ENCODE data around the gene MAP3K5. TPM values are rescaled to one million over a fixed set of nuclear protein-coding genes. Genes with fewer than 3 reads are reported as not detected.

Gene MAP3K5
- total and polyA plus RNA-seq, 2 donors (not counting 3 experiments of a cell fraction or from before 2014, with no cell fraction given): 1.5 to 7.0 TPM

DNA sequence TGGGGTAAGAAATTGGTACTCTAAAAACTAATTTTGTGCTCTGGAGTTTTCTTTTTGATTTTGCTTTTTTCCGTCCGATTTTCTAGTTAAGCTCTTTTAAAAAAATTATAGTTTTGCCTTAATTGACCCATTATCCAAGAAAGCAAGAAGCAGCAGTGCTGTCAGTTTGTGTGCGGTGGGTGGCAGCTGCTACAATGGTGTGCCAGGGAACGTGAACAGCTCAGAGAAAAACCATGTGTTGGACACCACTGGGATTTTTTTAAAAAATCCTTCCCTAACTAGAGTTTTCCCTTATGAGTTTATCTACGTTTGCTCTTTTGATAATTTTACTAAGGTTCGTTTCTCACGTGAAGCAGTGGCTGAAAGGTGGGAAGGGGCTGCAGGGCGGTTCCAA lies 8.0 kb downstream of the MAP3K5 start:
- Histone ChIP-seq H3K9ac (replicated peaks; ENCODE audit: extremely low read depth, insufficient read depth, low read length) (no peak overlapping the region), H3K27ac (ENCODE audit: insufficient read depth, low read depth, low read length) (no peak overlapping the region), H3K4me3 (replicated peaks in 1 of 3; ENCODE audit: insufficient read depth in 1 of 3, low read depth in 1 of 3, low read length in 3 of 3) (no peak overlapping the region), H4K20me1 (replicated peaks; ENCODE audit: control insufficient read depth, extremely low read depth, insufficient read depth, low read length) (no peaks in the 10 kb centered on the region), H3K4me2 (ENCODE audit: insufficient read depth, low read length) (no peak overlapping the region), H3K9me3 (replicated peaks; ENCODE audit: control insufficient read depth, insufficient read depth, low read length) (no peaks in the 10 kb centered on the region), H2AFZ (ENCODE audit: low read depth, low read length) (no peak overlapping the region), H3K27me3 (ENCODE audit: control insufficient read depth in 2 of 2, insufficient read depth in 2 of 2, low read length in 2 of 2) (no peaks in the 10 kb centered on the region), H3K4me1 (ENCODE audit: control insufficient read depth, extremely low read depth, insufficient read depth, low read length) (peaks cover 45% of the 10 kb centered on the region), H3K9me1 (replicated peaks; ENCODE audit: control insufficient read depth, extremely low read depth, insufficient read depth, low read length) (no peaks in the 10 kb centered on the region), H3K36me3 (ENCODE audit: control insufficient read depth in 2 of 2, extremely low read depth in 1 of 2, insufficient read depth in 2 of 2, low read length in 2 of 2) (no peaks in the 10 kb centered on the region), H3K79me2 (ENCODE audit: control insufficient read depth, insufficient read depth, low read length) (peaks cover 28% of the 10 kb centered on the region)
- TF ChIP-seq FOS (IDR thresholded peaks at IDR 0.05; ENCODE audit: borderline replicate concordance, insufficient read depth, low read length): no peak
- TF ChIP-seq MYC (IDR thresholded peaks at IDR 0.05; ENCODE audit: low read depth, low read length): no peak
- TF ChIP-seq JUN (IDR thresholded peaks at IDR 0.05; ENCODE audit: borderline replicate concordance, insufficient read depth, insufficient read length, low read depth): no peak
- TF ChIP-seq, protein P1, sequence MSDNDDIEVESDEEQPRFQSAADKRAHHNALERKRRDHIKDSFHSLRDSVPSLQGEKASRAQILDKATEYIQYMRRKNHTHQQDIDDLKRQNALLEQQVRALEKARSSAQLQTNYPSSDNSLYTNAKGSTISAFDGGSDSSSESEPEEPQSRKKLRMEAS (IDR thresholded peaks at IDR 0.05; ENCODE audit: insufficient read depth, insufficient read length): no peak
- TF ChIP-seq EZH2 (IDR thresholded peaks at IDR 0.05; ENCODE audit: borderline replicate concordance, low read depth, low read length, severe bottlenecking): no peak
- TF ChIP-seq GATA2 (IDR thresholded peaks at IDR 0.05; ENCODE audit: insufficient read depth, insufficient read length, low read depth, low read length): no peak
- no peak for TF ChIP-seq POLR2AphosphoS5 (IDR thresholded peaks at IDR 0.05; ENCODE audit: insufficient read depth, low read depth, low read length)
- no peak for TF ChIP-seq CTCF (IDR thresholded peaks at IDR 0.05; ENCODE audit: extremely low read depth in 1 of 2, insufficient read depth in 1 of 2, low read depth in 1 of 2, low read length in 2 of 2)
- no peak for TF ChIP-seq POLR2A (IDR thresholded peaks at IDR 0.05; ENCODE audit: low read depth, low read length)
- no TSS peak for BruUV-seq (replicated peaks)
- DNase-seq (ENCODE audit: low read depth, low spot score) (no peak), FAIRE-seq (no peak)
- intact Hi-C loops (cut with micrococcal nuclease) (loop anchor here (5.0 to 10.0 kb wide), 2 partner anchors 47 to 1289 kb away; partner anchors contain the start of gene AHI1), dilution Hi-C loops (cut with MboI; ENCODE audit: extremely low pct_ligation_motif_present, low sequenced_read_pairs) (no loop called here)
- ChIA-PET POLR2A (no interaction called here), CTCF (interaction anchor here (1.1 kb wide), 1 partner anchor 8 kb away, joined by 7 read pairs; the partner anchor contains the start of gene MAP3K5)

Data from endothelial cell of umbilical vein (primary cell).